GM21825 (cell line): ENCODE measurements around the gene KRTAP4-7.
"Not testable (repeated sequence)": the region's sequence is repeated elsewhere in the genome, so short reads cannot be mapped to it uniquely, and the experiment has no call there.

Experiments
- ATAC-seq: cut with Tn5 transposase; IDR thresholded peaks from one replicate; pipeline ENCODE4 v1.9.1; 2021; ENCODE audit warnings: mild to moderate bottlenecking, moderate library complexity; ENCODE audit not compliant: unreplicated experiment

The KRTAP4-7 gene

GRCh38 chr17:41065016-41065689, 18.8 kb upstream of the KRTAP4-7 start:
- not testable (repeated sequence) for ATAC-seq

- ATAC-seq = no peak
These were observed 17.9 kb upstream of the KRTAP4-7 start, which contains the start of gene KRTAP2-4 for GRCh38 chr17:41065829-41066624. TSS of gene KRTAP2-4 (minus strand) at chr17:41065879. CDS start at chr17:41065845, 34 bp downstream.

- no peak for ATAC-seq
These were observed 16.7 kb upstream of the KRTAP4-7 start for GRCh38 chr17:41067281-41067680.

- ATAC-seq = no peak
These were observed 14.9 kb upstream of the KRTAP4-7 start for GRCh38 chr17:41069031-41069430.

- no peak for ATAC-seq
These were observed 12.2 kb upstream of the KRTAP4-7 start for GRCh38 chr17:41071606-41072360.

- ATAC-seq = no peak
These were observed 10.3 kb upstream of the KRTAP4-7 start for GRCh38 chr17:41073676-41074075.

- no peak for ATAC-seq
These were observed 7.2 kb upstream of the KRTAP4-7 start for GRCh38 chr17:41076788-41077187.

GRCh38 chr17:41082626-41083025, 1.3 kb upstream of the KRTAP4-7 start:
- no peak for ATAC-seq

- ATAC-seq = not testable (repeated sequence)
These were observed 523 bp upstream of the KRTAP4-7 start for GRCh38 chr17:41083427-41083826.

GRCh38 chr17:41088760-41089352, 4.9 kb downstream of the KRTAP4-7 start:
- not testable (repeated sequence) for ATAC-seq

GRCh38 chr17:41096055-41096454, 12.1 kb downstream of the KRTAP4-7 start:
- no peak for ATAC-seq

GRCh38 chr17:41098042-41098441, 14.1 kb downstream of the KRTAP4-7 start, which contains the start of gene KRTAP4-8:
TSS of gene KRTAP4-8 (minus strand) at chr17:41098142. CDS start at chr17:41098084, 58 bp downstream.
- ATAC-seq = no peak

- ATAC-seq = no peak
These were observed 14.5 kb downstream of the KRTAP4-7 start for GRCh38 chr17:41098481-41098880.

GRCh38 chr17:41099682-41100480, 15.9 kb downstream of the KRTAP4-7 start:
- not testable (repeated sequence) for ATAC-seq

- ATAC-seq = no peak
These were observed 17.8 kb downstream of the KRTAP4-7 start, which contains the start of gene KRTAP4-16 for GRCh38 chr17:41101586-41102259. TSS of gene KRTAP4-16 (minus strand) at chr17:41102209. CDS start at chr17:41102209, 0 bp downstream.

- no peak for ATAC-seq
These were observed 19.9 kb downstream of the KRTAP4-7 start for GRCh38 chr17:41103896-41104295.

- ATAC-seq = not testable (repeated sequence)
These were observed 20.6 kb downstream of the KRTAP4-7 start for GRCh38 chr17:41104386-41105038.

- ATAC-seq = not testable (repeated sequence)
These were observed 21.4 kb downstream of the KRTAP4-7 start, which contains the start of gene KRTAP4-9 for GRCh38 chr17:41105347-41105746. TSS of gene KRTAP4-9 (plus strand) at chr17:41105389. CDS start at chr17:41105389, 0 bp downstream.
